ENCODE results near the gene ASCL4. TPM values are rescaled to one million over a fixed set of nuclear protein-coding genes. Genes with fewer than 3 reads are reported as not detected.

Gene ASCL4
- total and polyA plus RNA-seq, 9 of the 15 experiments (the other 6 are each of a cell fraction or from before 2014, with no cell fraction given) = not detected

DNA sequence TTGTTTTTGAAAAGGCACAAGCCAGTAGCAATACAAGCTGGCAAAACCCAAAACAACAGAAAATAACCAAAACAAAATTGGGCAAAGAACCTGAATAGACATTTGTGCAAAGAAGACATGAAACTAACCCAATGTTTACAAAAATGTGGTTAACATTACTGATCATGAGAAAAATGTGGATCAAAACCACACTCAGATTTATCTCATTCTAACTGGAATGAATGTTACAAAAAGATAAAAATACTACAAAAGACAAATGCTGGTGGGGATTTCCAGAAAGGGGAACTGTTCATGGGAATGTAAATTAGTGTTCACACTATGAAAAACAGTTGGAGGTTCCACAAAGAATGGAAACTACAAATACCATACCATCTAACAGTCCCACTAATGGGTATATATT lies 26.6 kb downstream of the ASCL4 start:
- no TSS peak for BruUV-seq (replicated peaks)
- H2AFZ ChIP-seq (ENCODE audit: low read depth, low read length) = no peak overlapping the region
- TF ChIP-seq, protein P1, sequence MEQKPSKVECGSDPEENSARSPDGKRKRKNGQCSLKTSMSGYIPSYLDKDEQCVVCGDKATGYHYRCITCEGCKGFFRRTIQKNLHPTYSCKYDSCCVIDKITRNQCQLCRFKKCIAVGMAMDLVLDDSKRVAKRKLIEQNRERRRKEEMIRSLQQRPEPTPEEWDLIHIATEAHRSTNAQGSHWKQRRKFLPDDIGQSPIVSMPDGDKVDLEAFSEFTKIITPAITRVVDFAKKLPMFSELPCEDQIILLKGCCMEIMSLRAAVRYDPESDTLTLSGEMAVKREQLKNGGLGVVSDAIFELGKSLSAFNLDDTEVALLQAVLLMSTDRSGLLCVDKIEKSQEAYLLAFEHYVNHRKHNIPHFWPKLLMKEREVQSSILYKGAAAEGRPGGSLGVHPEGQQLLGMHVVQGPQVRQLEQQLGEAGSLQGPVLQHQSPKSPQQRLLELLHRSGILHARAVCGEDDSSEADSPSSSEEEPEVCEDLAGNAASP (IDR thresholded peaks at IDR 0.05) = no peak
- TF ChIP-seq, protein P2, sequence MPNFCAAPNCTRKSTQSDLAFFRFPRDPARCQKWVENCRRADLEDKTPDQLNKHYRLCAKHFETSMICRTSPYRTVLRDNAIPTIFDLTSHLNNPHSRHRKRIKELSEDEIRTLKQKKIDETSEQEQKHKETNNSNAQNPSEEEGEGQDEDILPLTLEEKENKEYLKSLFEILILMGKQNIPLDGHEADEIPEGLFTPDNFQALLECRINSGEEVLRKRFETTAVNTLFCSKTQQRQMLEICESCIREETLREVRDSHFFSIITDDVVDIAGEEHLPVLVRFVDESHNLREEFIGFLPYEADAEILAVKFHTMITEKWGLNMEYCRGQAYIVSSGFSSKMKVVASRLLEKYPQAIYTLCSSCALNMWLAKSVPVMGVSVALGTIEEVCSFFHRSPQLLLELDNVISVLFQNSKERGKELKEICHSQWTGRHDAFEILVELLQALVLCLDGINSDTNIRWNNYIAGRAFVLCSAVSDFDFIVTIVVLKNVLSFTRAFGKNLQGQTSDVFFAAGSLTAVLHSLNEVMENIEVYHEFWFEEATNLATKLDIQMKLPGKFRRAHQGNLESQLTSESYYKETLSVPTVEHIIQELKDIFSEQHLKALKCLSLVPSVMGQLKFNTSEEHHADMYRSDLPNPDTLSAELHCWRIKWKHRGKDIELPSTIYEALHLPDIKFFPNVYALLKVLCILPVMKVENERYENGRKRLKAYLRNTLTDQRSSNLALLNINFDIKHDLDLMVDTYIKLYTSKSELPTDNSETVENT (CRISPR knock-in tag; IDR thresholded peaks at IDR 0.05) = no peak
- TF ChIP-seq SRF (CRISPR knock-in tag; IDR thresholded peaks at IDR 0.05) (no peak), ZSCAN32 (CRISPR knock-in tag; IDR thresholded peaks at IDR 0.05) (no peak), ZNF780A (CRISPR knock-in tag; IDR thresholded peaks at IDR 0.05) (no peak), ZNF316 (IDR thresholded peaks at IDR 0.05) (no peak), OTX1 (CRISPR knock-in tag; IDR thresholded peaks at IDR 0.05) (no peak), CBX1 (IDR thresholded peaks at IDR 0.05; ENCODE audit: low read depth) (no peak), MYC (IDR thresholded peaks at IDR 0.05; ENCODE audit: low read depth, low read length) (no peak), MYC (CRISPR knock-in tag; IDR thresholded peaks at IDR 0.05; ENCODE audit: borderline replicate concordance, low read depth) (no peak), HSF4 (CRISPR knock-in tag; IDR thresholded peaks at IDR 0.05; ENCODE audit: borderline replicate concordance) (no peak), KDM5B (IDR thresholded peaks at IDR 0.05; ENCODE audit: insufficient replicate concordance, low read depth, low read length) (no peak), CAMTA2 (CRISPR knock-in tag; conservative IDR thresholded peaks at IDR 0.05) (no peak), ZNF583 (CRISPR knock-in tag; IDR thresholded peaks at IDR 0.05) (no peak)
- TF ChIP-seq, protein P3, sequence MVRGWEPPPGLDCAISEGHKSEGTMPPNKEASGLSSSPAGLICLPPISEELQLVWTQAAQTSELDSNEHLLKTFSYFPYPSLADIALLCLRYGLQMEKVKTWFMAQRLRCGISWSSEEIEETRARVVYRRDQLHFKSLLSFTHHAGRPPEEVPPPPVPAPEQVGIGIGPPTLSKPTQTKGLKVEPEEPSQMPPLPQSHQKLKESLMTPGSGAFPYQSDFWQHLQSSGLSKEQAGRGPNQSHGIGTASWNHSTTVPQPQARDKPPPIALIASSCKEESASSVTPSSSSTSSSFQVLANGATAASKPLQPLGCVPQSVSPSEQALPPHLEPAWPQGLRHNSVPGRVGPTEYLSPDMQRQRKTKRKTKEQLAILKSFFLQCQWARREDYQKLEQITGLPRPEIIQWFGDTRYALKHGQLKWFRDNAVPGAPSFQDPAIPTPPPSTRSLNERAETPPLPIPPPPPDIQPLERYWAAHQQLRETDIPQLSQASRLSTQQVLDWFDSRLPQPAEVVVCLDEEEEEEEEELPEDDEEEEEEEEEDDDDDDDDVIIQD (CRISPR knock-in tag; IDR thresholded peaks at IDR 0.05) = no peak
- TF ChIP-seq, protein P4, sequence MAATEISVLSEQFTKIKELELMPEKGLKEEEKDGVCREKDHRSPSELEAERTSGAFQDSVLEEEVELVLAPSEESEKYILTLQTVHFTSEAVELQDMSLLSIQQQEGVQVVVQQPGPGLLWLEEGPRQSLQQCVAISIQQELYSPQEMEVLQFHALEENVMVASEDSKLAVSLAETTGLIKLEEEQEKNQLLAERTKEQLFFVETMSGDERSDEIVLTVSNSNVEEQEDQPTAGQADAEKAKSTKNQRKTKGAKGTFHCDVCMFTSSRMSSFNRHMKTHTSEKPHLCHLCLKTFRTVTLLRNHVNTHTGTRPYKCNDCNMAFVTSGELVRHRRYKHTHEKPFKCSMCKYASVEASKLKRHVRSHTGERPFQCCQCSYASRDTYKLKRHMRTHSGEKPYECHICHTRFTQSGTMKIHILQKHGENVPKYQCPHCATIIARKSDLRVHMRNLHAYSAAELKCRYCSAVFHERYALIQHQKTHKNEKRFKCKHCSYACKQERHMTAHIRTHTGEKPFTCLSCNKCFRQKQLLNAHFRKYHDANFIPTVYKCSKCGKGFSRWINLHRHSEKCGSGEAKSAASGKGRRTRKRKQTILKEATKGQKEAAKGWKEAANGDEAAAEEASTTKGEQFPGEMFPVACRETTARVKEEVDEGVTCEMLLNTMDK (IDR thresholded peaks at IDR 0.05; ENCODE audit: borderline replicate concordance, insufficient read depth, low read depth, low read length, poor library complexity, severe bottlenecking) = no peak

More for the DNA sequence above, 26.6 kb downstream of the ASCL4 start:
- no peaks in the 10 kb centered on the region for H3K36me3 ChIP-seq (ENCODE audit: control insufficient read depth, insufficient read depth, low read length)
- no peak overlapping the region for H3K27ac ChIP-seq (ENCODE audit: extremely low read depth, low read depth, low read length)
- DNase-seq (ENCODE audit: extremely low read depth in 1 of 4, low spot score in 3 of 4) = no peak
- no peak overlapping the region for H3K4me3 ChIP-seq
- intact Hi-C loops (cut with micrococcal nuclease) = no loop called here
- H3K9me1 ChIP-seq (ENCODE audit: control insufficient read depth, insufficient read depth, low read length) = no peaks in the 10 kb centered on the region
- H3K9ac ChIP-seq (ENCODE audit: insufficient read depth in 1 of 2, low read depth in 2 of 2, low read length in 2 of 2) = no peak overlapping the region
- in situ Hi-C loops (cut with MboI) = no loop called here
- ChIA-PET POLR2A (no interaction called here), CTCF (ENCODE audit: low intra/inter-chr PET ratio) (no interaction called here)
- no peak for ATAC-seq
- peaks cover 0 to 12% of the 10 kb centered on the region in 2 experiments; a peak in 3 of 5 replicates for H3K27me3 ChIP-seq (ENCODE audit: control insufficient read depth in 2 of 2, insufficient read depth in 2 of 2, low read length in 2 of 2)
- H4K20me1 ChIP-seq (replicated peaks; ENCODE audit: control insufficient read depth, insufficient read depth, low read length) = no peaks in the 10 kb centered on the region
- no peak overlapping the region for H3K4me2 ChIP-seq (ENCODE audit: insufficient read depth, low read length)
- no peaks in the 10 kb centered on the region for H3K79me2 ChIP-seq (ENCODE audit: control insufficient read depth, insufficient read depth, low read length)
- no peaks in the 10 kb centered on the region for H3K4me1 ChIP-seq (replicated peaks in 1 of 2; ENCODE audit: control insufficient read depth in 2 of 2, insufficient read depth in 2 of 2, low read length in 2 of 2)
- H3K9me3 ChIP-seq (replicated peaks; ENCODE audit: control insufficient read depth, insufficient read depth, low read depth, low read length) = no peaks in the 10 kb centered on the region
- no peak for FAIRE-seq

Measured in K562 (cell line).